Activated T-helper 1 cell treated with Interleukin-2 at 50 U/mL for 16 hours (primary cell): ENCODE data around the gene TBC1D2.

Experiments used
- DNase-seq: peaks from one replicate; pipeline ENCODE4 v3.0.0-alpha.2; 2020; ENCODE audit warnings: low read depth

Gene TBC1D2

GRCh38 chr9:98215821-98216220 lies 39.6 kb downstream of the TBC1D2 start:
- no peak for DNase-seq

GRCh38 chr9:98215271-98215670 lies 40.2 kb downstream of the TBC1D2 start:
- no peak for DNase-seq

- DNase-seq, result no peak
These were observed 40.6 kb downstream of the TBC1D2 start for GRCh38 chr9:98214811-98215210.

- no peak for DNase-seq
These were observed 44.2 kb downstream of the TBC1D2 start for GRCh38 chr9:98211260-98211659.

GRCh38 chr9:98210435-98210834 lies 45.0 kb downstream of the TBC1D2 start:
- no peak for DNase-seq

GRCh38 chr9:98209530-98209929 lies 45.9 kb downstream of the TBC1D2 start:
- DNase-seq, result no peak

- no peak for DNase-seq
These were observed 46.8 kb downstream of the TBC1D2 start for GRCh38 chr9:98208635-98209034.

- no peak for DNase-seq
These were observed 47.8 kb downstream of the TBC1D2 start for GRCh38 chr9:98207606-98208005.

GRCh38 chr9:98206754-98207153 lies 48.7 kb downstream of the TBC1D2 start:
- no peak for DNase-seq

GRCh38 chr9:98204692-98205091 lies 50.8 kb downstream of the TBC1D2 start:
- DNase-seq, result no peak

GRCh38 chr9:98203153-98203552 lies 52.3 kb downstream of the TBC1D2 start:
- no peak for DNase-seq

GRCh38 chr9:98202252-98202651 lies 53.2 kb downstream of the TBC1D2 start:
- no peak for DNase-seq

- no peak for DNase-seq
These were observed 53.7 kb downstream of the TBC1D2 start for GRCh38 chr9:98201749-98202148.

GRCh38 chr9:98201102-98201501 lies 54.3 kb downstream of the TBC1D2 start:
- no peak for DNase-seq

- no peak for DNase-seq
These were observed 55.9 kb downstream of the TBC1D2 start for GRCh38 chr9:98199388-98200033.

GRCh38 chr9:98195671-98196070 lies 59.8 kb downstream of the TBC1D2 start:
- no peak for DNase-seq

GRCh38 chr9:98193336-98193944 lies 62.0 kb downstream of the TBC1D2 start:
- DNase-seq, result no peak

- DNase-seq, result peak; percentile 63
These were observed 62.7 kb downstream of the TBC1D2 start, which contains the start of gene CORO2A for GRCh38 chr9:98192503-98193335. CORO2A (minus strand) TSS chr9:98192637; CDS start chr9:98157660, 34,977 bp downstream.

GRCh38 chr9:98191671-98192502 lies 63.6 kb downstream of the TBC1D2 start:
- DNase-seq, result peak; percentile 24

- no peak for DNase-seq
These were observed 64.3 kb downstream of the TBC1D2 start for GRCh38 chr9:98191181-98191608.

GRCh38 chr9:98190757-98191105 lies 64.7 kb downstream of the TBC1D2 start:
- no peak for DNase-seq

GRCh38 chr9:98189412-98189811 lies 66.0 kb downstream of the TBC1D2 start:
- no peak for DNase-seq
